Mucosa of stomach (tissue), 1 donor: ENCODE data around the gene ACOT7.

Experiments
- H3K27me3 ChIP-seq: one replicate; pipeline ENCODE4 v1.7.0; 2013; ENCODE audit warnings: mild to moderate bottlenecking, low read length; ENCODE audit not compliant: control insufficient read depth, insufficient read depth
- H3K36me3 ChIP-seq: one replicate; pipeline ENCODE4 v1.7.0; 2013; ENCODE audit warnings: low read length; ENCODE audit not compliant: control insufficient read depth, insufficient read depth
- H3K4me1 ChIP-seq: one replicate; pipeline ENCODE4 v1.7.0; 2013; ENCODE audit warnings: mild to moderate bottlenecking, low read length; ENCODE audit not compliant: control insufficient read depth, insufficient read depth
- H3K4me3 ChIP-seq: one replicate; pipeline ENCODE4 v1.7.0; 2013; ENCODE audit warnings: low read length
- H3K9ac ChIP-seq: one replicate; pipeline ENCODE4 v1.7.0; 2013; ENCODE audit warnings: mild to moderate bottlenecking, low read length, moderate library complexity
- H3K9me3 ChIP-seq: one replicate; pipeline ENCODE4 v1.7.0; 2013; ENCODE audit warnings: mild to moderate bottlenecking, low read length, moderate library complexity; ENCODE audit not compliant: control insufficient read depth
- donor health status: Pancreatic carcinoma.

Gene ACOT7

GRCh38 chr1:6271006-6271405 lies 122.6 kb downstream of the ACOT7 start:
- Histone ChIP-seq H3K4me1 (peaks cover 24% of the 10 kb centered on the region), H3K36me3 (no peaks in the 10 kb centered on the region), H3K27me3 (no peaks in the 10 kb centered on the region), H3K9ac (no peak overlapping the region), H3K4me3 (no peak overlapping the region), H3K9me3 (no peaks in the 10 kb centered on the region)

GRCh38 chr1:6270401-6270800 lies 123.2 kb downstream of the ACOT7 start:
- H3K36me3 ChIP-seq: no peaks in the 10 kb centered on the region
- no peaks in the 10 kb centered on the region for H3K27me3 ChIP-seq
- no peak overlapping the region for H3K4me3 ChIP-seq
- no peak overlapping the region for H3K9ac ChIP-seq
- peaks cover 24% of the 10 kb centered on the region for H3K4me1 ChIP-seq
- H3K9me3 ChIP-seq: no peaks in the 10 kb centered on the region

GRCh38 chr1:6269720-6270400 lies 123.7 kb downstream of the ACOT7 start:
- Histone ChIP-seq H3K4me3 (no peak overlapping the region), H3K9ac (no peak overlapping the region), H3K36me3 (no peaks in the 10 kb centered on the region), H3K9me3 (no peaks in the 10 kb centered on the region), H3K27me3 (no peaks in the 10 kb centered on the region), H3K4me1 (peaks cover 24% of the 10 kb centered on the region)

DNA sequence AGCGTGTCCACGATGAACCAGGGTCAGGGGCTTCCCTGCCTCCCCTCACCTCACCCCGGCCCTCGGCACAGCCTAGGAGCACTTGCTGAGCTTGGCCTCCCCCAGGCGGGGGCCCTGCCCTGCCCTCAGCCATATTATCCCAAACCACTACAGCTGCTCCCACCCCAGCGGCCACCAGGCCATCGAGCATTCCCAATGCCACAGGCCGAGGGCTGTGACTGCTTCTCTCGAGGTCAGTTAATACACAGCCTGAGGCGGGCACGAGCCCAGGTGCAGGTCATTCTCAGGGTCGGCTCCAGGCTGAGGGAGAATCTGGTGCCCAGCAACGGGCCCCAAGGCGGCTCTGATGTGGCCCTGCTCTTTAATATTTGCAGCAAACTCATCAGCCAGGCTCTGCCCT lies 124.3 kb downstream of the ACOT7 start:
- Histone ChIP-seq H3K4me3 (no peak overlapping the region), H3K9me3 (no peaks in the 10 kb centered on the region), H3K27me3 (no peaks in the 10 kb centered on the region), H3K4me1 (peaks cover 24% of the 10 kb centered on the region), H3K9ac (no peak overlapping the region), H3K36me3 (no peaks in the 10 kb centered on the region)

DNA sequence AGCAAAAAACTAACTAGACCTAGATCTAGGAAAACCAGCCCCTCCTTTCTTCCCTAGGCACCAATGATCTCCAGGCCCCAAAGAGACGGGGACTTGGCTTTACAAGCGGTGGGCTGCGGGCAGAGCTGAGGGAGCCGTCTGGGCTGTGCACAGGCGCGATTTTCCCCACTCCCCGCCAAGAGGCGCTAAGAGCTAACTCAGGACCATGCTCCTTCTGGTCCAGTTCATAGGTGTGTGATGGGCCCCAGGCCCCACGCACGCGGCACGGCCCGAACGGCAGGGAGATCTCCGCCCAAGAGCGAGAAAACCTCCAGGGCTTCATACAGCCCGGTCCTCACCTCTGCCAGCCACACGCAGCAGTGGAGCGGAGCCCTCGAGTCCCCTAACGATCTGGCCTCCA lies 125.2 kb downstream of the ACOT7 start:
- Histone ChIP-seq H3K9ac (no peak overlapping the region), H3K36me3 (no peaks in the 10 kb centered on the region), H3K27me3 (no peaks in the 10 kb centered on the region), H3K4me1 (peaks cover 24% of the 10 kb centered on the region), H3K4me3 (no peak overlapping the region), H3K9me3 (no peaks in the 10 kb centered on the region)

DNA sequence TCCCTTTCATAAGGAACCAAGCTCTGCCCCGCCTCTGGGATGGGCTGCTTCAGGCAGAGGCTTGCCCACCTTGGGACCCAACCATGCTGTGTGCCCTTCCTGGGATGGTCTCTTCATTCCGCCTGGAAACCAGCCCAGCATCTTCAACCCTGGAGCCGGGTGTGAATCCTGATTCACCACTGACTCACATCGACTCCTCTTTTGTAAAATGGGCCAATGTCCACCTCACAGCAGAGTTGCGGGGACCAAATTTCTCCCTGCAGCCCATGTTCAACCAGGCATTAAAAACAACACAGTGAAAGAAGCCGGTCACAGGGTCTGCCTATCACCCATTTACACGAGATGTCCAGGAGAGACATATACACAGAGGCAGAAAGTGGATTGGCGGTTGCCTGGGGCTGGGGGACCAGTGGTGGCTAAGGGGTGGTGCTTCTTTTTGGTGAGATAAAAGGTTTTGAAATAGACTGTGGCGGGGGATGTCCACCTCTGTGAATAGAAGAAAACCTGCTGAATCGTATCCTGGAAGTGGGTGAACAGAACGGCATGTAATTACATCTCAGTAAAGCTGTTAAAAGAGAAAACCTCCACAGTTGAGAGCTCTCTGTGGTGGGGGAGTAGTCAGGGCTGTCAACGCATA lies 125.8 kb downstream of the ACOT7 start:
- H3K9me3 ChIP-seq: no peaks in the 10 kb centered on the region
- no peak overlapping the region for H3K4me3 ChIP-seq
- H3K4me1 ChIP-seq: peaks cover 24% of the 10 kb centered on the region
- H3K9ac ChIP-seq: no peak overlapping the region
- H3K36me3 ChIP-seq: no peaks in the 10 kb centered on the region
- no peaks in the 10 kb centered on the region for H3K27me3 ChIP-seq

GRCh38 chr1:6266641-6267040 lies 126.9 kb downstream of the ACOT7 start:
- H3K36me3 ChIP-seq: no peaks in the 10 kb centered on the region
- peaks cover 22% of the 10 kb centered on the region for H3K4me1 ChIP-seq

GRCh38 chr1:6265151-6265550 lies 128.4 kb downstream of the ACOT7 start:
- H3K4me3 ChIP-seq: no peak overlapping the region
- H3K9me3 ChIP-seq: no peaks in the 10 kb centered on the region
- H3K36me3 ChIP-seq: no peaks in the 10 kb centered on the region
- H3K4me1 ChIP-seq: peaks cover 12% of the 10 kb centered on the region
- H3K9ac ChIP-seq: no peak overlapping the region
- H3K27me3 ChIP-seq: peaks cover 13% of the 10 kb centered on the region

More at GRCh38 chr1:6266641-6267040, 126.9 kb downstream of the ACOT7 start:
- Histone ChIP-seq H3K9ac (no peak overlapping the region), H3K9me3 (no peaks in the 10 kb centered on the region), H3K27me3 (peaks cover 8% of the 10 kb centered on the region), H3K4me3 (no peak overlapping the region)

GRCh38 chr1:6263716-6264115 lies 129.9 kb downstream of the ACOT7 start:
- Histone ChIP-seq H3K9ac (no peak overlapping the region), H3K4me1 (peaks cover 9% of the 10 kb centered on the region), H3K36me3 (no peaks in the 10 kb centered on the region), H3K27me3 (peaks cover 18% of the 10 kb centered on the region), H3K9me3 (no peaks in the 10 kb centered on the region), H3K4me3 (no peak overlapping the region)

DNA sequence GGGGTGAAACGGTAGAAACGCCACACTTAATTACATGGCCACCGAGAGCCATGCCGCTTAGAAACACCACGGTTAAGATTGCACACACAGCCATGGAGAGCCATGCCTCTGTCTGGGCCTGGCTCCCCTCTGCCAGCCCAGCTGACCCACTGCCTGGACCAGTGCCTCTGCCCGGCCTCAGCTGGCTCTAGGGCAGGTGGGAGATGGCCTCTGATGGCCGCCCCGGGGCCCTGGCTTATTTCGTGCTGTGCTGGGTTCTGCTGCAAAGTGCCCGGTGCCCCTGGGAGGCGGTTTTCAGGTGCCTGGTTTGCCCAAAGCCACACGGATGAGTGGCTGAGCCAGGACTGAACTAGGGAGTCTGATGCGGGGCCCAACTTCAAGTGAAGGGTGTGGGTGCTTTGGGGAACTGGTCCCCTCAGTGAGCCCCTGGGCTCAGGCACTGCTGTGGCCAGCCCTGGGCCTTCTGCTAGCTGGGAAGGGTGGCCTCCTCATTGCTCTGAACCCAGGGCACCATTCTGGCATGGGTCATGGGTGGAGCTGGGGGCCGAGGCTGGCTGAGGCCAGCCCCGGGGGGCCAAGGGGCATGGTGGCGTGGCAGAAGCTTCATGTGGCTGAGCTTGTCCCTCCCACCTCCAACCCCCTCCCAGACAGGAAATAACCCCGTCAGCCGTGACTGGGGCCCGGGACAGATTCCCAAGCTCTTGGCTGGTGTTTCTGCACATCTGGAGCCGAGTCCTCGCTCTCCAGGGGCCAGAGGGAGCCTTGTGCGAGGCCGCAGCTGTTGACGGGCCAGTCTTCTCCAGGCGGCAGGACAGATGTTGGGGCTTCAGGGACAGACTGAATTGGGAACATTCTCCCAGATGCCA lies 130.8 kb downstream of the ACOT7 start:
- Histone ChIP-seq H3K4me1 (peaks cover 9% of the 10 kb centered on the region), H3K9ac (no peak overlapping the region), H3K27me3 (peaks cover 18% of the 10 kb centered on the region), H3K9me3 (no peaks in the 10 kb centered on the region), H3K36me3 (no peaks in the 10 kb centered on the region), H3K4me3 (no peak overlapping the region)

- Histone ChIP-seq H3K4me3 (no peak overlapping the region), H3K9ac (no peak overlapping the region), H3K36me3 (no peaks in the 10 kb centered on the region), H3K4me1 (peaks cover 9% of the 10 kb centered on the region), H3K27me3 (peaks cover 18% of the 10 kb centered on the region), H3K9me3 (no peaks in the 10 kb centered on the region)
These were observed 132.0 kb downstream of the ACOT7 start for GRCh38 chr1:6261615-6261995.

DNA sequence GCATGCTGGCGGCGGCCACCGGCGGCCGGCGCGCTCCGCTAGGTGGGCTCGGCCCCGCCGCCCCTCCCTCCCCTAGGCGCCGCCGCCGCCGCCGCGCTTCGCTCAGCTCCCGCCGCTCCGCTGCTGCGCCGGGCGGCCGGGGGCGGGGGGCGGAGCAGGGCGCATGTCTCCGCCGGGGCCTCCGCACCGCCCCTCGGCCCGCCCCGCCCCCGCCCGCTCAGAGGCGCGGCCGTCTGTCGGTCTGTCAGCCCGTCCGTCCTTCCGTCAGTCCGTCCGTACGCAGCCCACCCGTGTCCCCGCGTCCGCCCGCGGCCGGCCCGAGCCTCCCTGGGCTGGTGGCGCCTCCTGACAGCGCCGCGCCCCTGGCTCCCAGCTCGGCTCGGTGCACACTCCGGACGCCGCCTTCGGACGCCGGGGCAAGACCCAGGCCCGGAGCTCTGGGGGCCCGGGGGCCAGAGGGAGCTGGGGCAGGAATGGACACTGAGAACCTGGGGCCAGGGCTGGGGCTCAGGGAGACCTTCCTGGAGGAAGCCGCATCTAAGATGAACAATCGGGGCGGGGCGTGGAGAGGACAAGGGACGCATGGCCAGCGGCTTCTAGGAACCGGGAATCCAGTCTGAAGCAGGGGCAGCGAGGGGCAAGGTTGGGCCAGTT lies 132.5 kb downstream of the ACOT7 start, which contains the start of gene GPR153:
GPR153 (minus strand) TSS at position 138 of the 654 bp plus-strand sequence. CDS start 6,193 bp downstream, outside the sequence.
- Histone ChIP-seq H3K4me1 (peaks cover 9% of the 10 kb centered on the region), H3K36me3 (no peaks in the 10 kb centered on the region), H3K4me3 (no peak within 1 kb of the TSS), H3K9me3 (no peaks in the 10 kb centered on the region), H3K9ac (no peak within 1 kb of the TSS), H3K27me3 (peaks cover 18% of the 10 kb centered on the region)
